IMR-90 (cell line): ENCODE results near the gene SCN8A. TPM values are rescaled to one million over a fixed set of nuclear protein-coding genes. Genes with fewer than 3 reads are reported as not detected.

Source experiments
- ATAC-seq: fragments of 200-7000 bp; cut with Tn5 transposase; 2 replicates; pipeline ENCODE4 v1.9.1; 2020; ENCODE audit warnings: low read depth, mild to moderate bottlenecking, moderate library complexity
- BruUV-seq: library from RNA; stranded (reverse); fragments of 400-500 nt; replicated peaks from 2 replicates; lab custom pipeline; 2021; lab: Mats Ljungman, UMichigan
- CTCF ChIA-PET: fragments of 300-600 bp; formaldehyde crosslinking; extraction: SDS; loops from one replicate; lab custom pipeline; 2021; ENCODE audit warnings: antibody characterized with exemption; lab: Yijun Ruan, JAX
- POLR2A ChIA-PET: fragments of 300-600 bp; sonication (Branson Sonifier 250); formaldehyde crosslinking; loops from one replicate; lab custom pipeline; 2022; ENCODE audit warnings: antibody characterized with exemption; ENCODE audit not compliant: unreplicated experiment; lab: Charles Lee
- DNase-seq: peaks from one replicate; pipeline ENCODE4 v3.0.0; 2013
- H2AFZ ChIP-seq: replicated peaks from 2 replicates; pipeline ENCODE3; 2013; ENCODE audit warnings: low read length, mild to moderate bottlenecking; ENCODE audit not compliant: poor library complexity
- H2AK5ac ChIP-seq: 2 replicates; pipeline ENCODE4 v1.6.1; 2013; ENCODE audit warnings: low read depth, low read length, inconsistent platforms
- H2AK9ac ChIP-seq: replicated peaks from 2 replicates; pipeline ENCODE3; 2013; ENCODE audit warnings: mild to moderate bottlenecking, low read depth, low read length, moderate library complexity; ENCODE audit not compliant: poor library complexity
- H2BK120ac ChIP-seq: 2 replicates; pipeline ENCODE4 v1.6.1; 2013; ENCODE audit warnings: low read depth, low read length, inconsistent platforms
- H2BK15ac ChIP-seq: 3 replicates; pipeline ENCODE4 v1.6.1; 2013; ENCODE audit warnings: low read depth, low read length, inconsistent platforms
- H2BK20ac ChIP-seq: 2 replicates; pipeline ENCODE4 v1.6.1; 2013; ENCODE audit warnings: low read depth, mild to moderate bottlenecking, inconsistent platforms, low read length, moderate library complexity
- H2BK5ac ChIP-seq: 2 replicates; pipeline ENCODE4 v1.6.1; 2013; ENCODE audit warnings: mild to moderate bottlenecking, low read depth, low read length, inconsistent platforms; ENCODE audit not compliant: poor library complexity, severe bottlenecking
- H3K14ac ChIP-seq: replicated peaks from 2 replicates; pipeline ENCODE4 v1.6.1; 2013; ENCODE audit warnings: low read depth, low read length, inconsistent platforms
- H3K18ac ChIP-seq: 2 replicates; pipeline ENCODE4 v1.6.1; 2013; ENCODE audit warnings: low read depth, low read length, control low read depth
- H3K23ac ChIP-seq: 2 replicates; pipeline ENCODE4 v1.6.1; 2013; ENCODE audit warnings: low read depth, low read length, inconsistent platforms
- H3K27ac ChIP-seq: 2 replicates; pipeline ENCODE4 v1.5.1; 2013; ENCODE audit warnings: mild to moderate bottlenecking, control low read depth, low read length; ENCODE audit not compliant: insufficient read depth
- H3K27me3 ChIP-seq: 2 replicates; pipeline ENCODE4 v1.6.1; 2013; ENCODE audit warnings: low read length; ENCODE audit not compliant: control insufficient read depth, insufficient read depth
- H3K36me3 ChIP-seq: 2 replicates; pipeline ENCODE4 v1.6.1; 2013; ENCODE audit warnings: low read length, mixed read lengths; ENCODE audit not compliant: control insufficient read depth, insufficient read depth
- H3K4ac ChIP-seq: 2 replicates; pipeline ENCODE4 v1.6.1; 2013; ENCODE audit warnings: low read depth, low read length, inconsistent platforms
- H3K4me1 ChIP-seq: 2 replicates; pipeline ENCODE4 v1.6.1; 2013; ENCODE audit warnings: low read length, mixed read lengths; ENCODE audit not compliant: control insufficient read depth, insufficient read depth
- H3K4me2 ChIP-seq: 2 replicates; pipeline ENCODE4 v1.6.1; 2013; ENCODE audit warnings: low read depth, mild to moderate bottlenecking, control low read depth, low read length, moderate library complexity
- H3K4me3 ChIP-seq: 2 replicates; pipeline ENCODE4 v1.5.1; 2013; ENCODE audit warnings: low read depth, mild to moderate bottlenecking, control low read depth, low read length, moderate library complexity; ENCODE audit not compliant: insufficient read depth
- H3K56ac ChIP-seq: 2 replicates; pipeline ENCODE4 v1.6.1; 2013; ENCODE audit warnings: low read length, inconsistent platforms; ENCODE audit not compliant: insufficient read depth; ENCODE audit errors: extremely low read depth
- H3K79me1 ChIP-seq, 2 experiments: 2 replicates each; pipeline ENCODE4 v1.6.1; 2013; ENCODE audit warnings: low read length in 2 of 2, inconsistent platforms in 1 of 2, low read depth in 1 of 2
- H3K9ac ChIP-seq: 2 replicates; pipeline ENCODE4 v1.6.1; 2013; ENCODE audit warnings: low read depth, low read length, control low read depth
- H3K9me1 ChIP-seq: 2 replicates; pipeline ENCODE4 v1.6.1; 2013; ENCODE audit warnings: low read length, inconsistent platforms; ENCODE audit not compliant: insufficient read depth
- H3K9me3 ChIP-seq: 2 replicates; pipeline ENCODE4 v1.6.1; 2013; ENCODE audit warnings: low read length; ENCODE audit not compliant: control insufficient read depth, insufficient read depth
- H4K20me1 ChIP-seq: 2 replicates; pipeline ENCODE4 v1.6.1; 2013; ENCODE audit warnings: low read length, inconsistent platforms; ENCODE audit not compliant: insufficient read depth
- H4K5ac ChIP-seq: 2 replicates; pipeline ENCODE4 v1.6.1; 2013; ENCODE audit warnings: mild to moderate bottlenecking, low read depth, low read length, control low read depth
- H4K8ac ChIP-seq, 2 experiments: 2 replicates each; pipeline ENCODE4 v1.6.1; 2013; ENCODE audit warnings: low read depth in 2 of 2, low read length in 2 of 2, control low read depth in 1 of 2, inconsistent platforms in 1 of 2
- H4K91ac ChIP-seq: 2 replicates; pipeline ENCODE4 v1.6.1; 2013; ENCODE audit warnings: low read depth, low read length, inconsistent platforms; ENCODE audit not compliant: insufficient read depth
- MAFK ChIP-seq: IDR thresholded peaks from 2 replicates; pipeline ENCODE4 v1.6.1; 2012; ENCODE audit warnings: low read depth, low read length, improper control_type of control experiment
- MAZ ChIP-seq: IDR thresholded peaks from 2 replicates; pipeline ENCODE4 v1.6.1; 2012; ENCODE audit warnings: low read depth, mild to moderate bottlenecking, low read length, improper control_type of control experiment, moderate library complexity, borderline replicate concordance
- MXI1 ChIP-seq: IDR thresholded peaks from 2 replicates; pipeline ENCODE4 v1.6.1; 2012; ENCODE audit warnings: low read depth, mild to moderate bottlenecking, low read length, moderate library complexity, borderline replicate concordance
- POLR2A ChIP-seq: IDR thresholded peaks from 2 replicates; pipeline ENCODE4 v1.6.1; 2012; ENCODE audit warnings: mild to moderate bottlenecking, low read depth, low read length
- RAD21 ChIP-seq: IDR thresholded peaks from 2 replicates; pipeline ENCODE4 v1.6.1; 2012; ENCODE audit warnings: low read length, improper control_type of control experiment
- RCOR1 ChIP-seq: IDR thresholded peaks from 2 replicates; pipeline ENCODE4 v1.6.1; 2012; ENCODE audit warnings: mild to moderate bottlenecking, low read length, improper control_type of control experiment; ENCODE audit not compliant: insufficient replicate concordance
- RFX5 ChIP-seq: IDR thresholded peaks from 2 replicates; pipeline ENCODE4 v1.8.0; 2012; ENCODE audit warnings: low read depth, mild to moderate bottlenecking, low read length, moderate library complexity
- SMC3 ChIP-seq: fragments of 150-350 bp; IDR thresholded peaks from 2 replicates; pipeline ENCODE4 v1.6.1; 2016; ENCODE audit warnings: low read depth, mild to moderate bottlenecking, antibody characterized with exemption, low read length, moderate library complexity
- WGBS, 2 experiments: methylation state at CpG; one replicate each; pipeline versions ENCODE4 v1.1.5 to v1.1.7; 2013; ENCODE audit warnings: missing lambda C conversion rate in 2 of 2; ENCODE audit not compliant: insufficient read length in 1 of 2; ENCODE audit errors: extremely low coverage in 2 of 2; 5-methylcytosine and 5-hydroxymethylcytosine counted together
- dilution Hi-C: fragments of 300-500 bp; cut with HindIII; formaldehyde crosslinking; loops from one replicate; pipeline ENCODE4 v1.14.3; 2018; ENCODE audit warnings: low sequenced_read_pairs; ENCODE audit not compliant: unreplicated experiment
- in situ Hi-C: fragments of 300-500 bp; cut with MboI; formaldehyde crosslinking; loops from 3 replicates; pipeline ENCODE4 v1.14.3; 2019; ENCODE audit warnings: low sequenced_read_pairs, inconsistent platforms, mixed read lengths
- intact Hi-C: fragments of 100-400 bp; cut with micrococcal nuclease; formaldehyde crosslinking; loops from 2 replicates; pipeline ENCODE4 v1.10.0; 2022
- polyA plus RNA-seq, 3 experiments: library from polyadenylated mRNA; depleted of rRNA; stranded (reverse); fragments of >200 nt; gene quantifications; 2 replicates each; pipeline ENCODE4 v1.2.3, GENCODE V29; 2012; ENCODE audit warnings: low replicate concordance in 1 of 3
- total RNA-seq: library from RNA; depleted of rRNA; stranded (reverse); fragments of >200 nt; gene quantifications from 2 replicates; pipeline ENCODE4 v1.2.3, GENCODE V29; 2012

Gene SCN8A
- total and polyA plus RNA-seq, 2 of the 4 experiments (the other 2 are of a cell fraction), result 6.9 to 19.7 TPM

- H4K8ac ChIP-seq, result no peak overlapping the region
- no peak overlapping the region for H2BK120ac ChIP-seq
- H3K4me2 ChIP-seq, result no peak overlapping the region
- no peak overlapping the region for H4K91ac ChIP-seq
- no peaks in the 10 kb centered on the region for H3K27me3 ChIP-seq
- CTCF ChIA-PET, result no interaction called here
- peaks cover 4 to 37% of the 10 kb centered on the region in 2 experiments; a peak in 3 of 4 replicates for H3K79me1 ChIP-seq
- H2BK20ac ChIP-seq, result no peak overlapping the region
- no peak overlapping the region for H2BK15ac ChIP-seq
- ATAC-seq (no peak), DNase-seq (no peak)
- no peak overlapping the region for H3K9ac ChIP-seq
- H4K5ac ChIP-seq, result no peak overlapping the region
- POLR2A ChIA-PET, result no interaction called here
- no peak overlapping the region for H3K4me3 ChIP-seq
- in situ Hi-C loops, result no loop called here
- peaks cover 6% of the 10 kb centered on the region; the same call in 1 of the 2 replicates for H3K9me1 ChIP-seq
- H2BK5ac ChIP-seq, result no peak overlapping the region
- no peak overlapping the region for H3K14ac ChIP-seq
- intact Hi-C loops, result no loop called here
- H2AK9ac ChIP-seq, result no peak overlapping the region
- no CpG with 5 or more reads among the region's 2 CpGs for WGBS, 2 experiments
- peaks cover 7% of the 10 kb centered on the region; the same call in 1 of the 2 replicates for H4K20me1 ChIP-seq
- H3K9me3 ChIP-seq, result no peaks in the 10 kb centered on the region
- no peaks in the 10 kb centered on the region for H3K36me3 ChIP-seq
- BruUV-seq, result no TSS peak
- H3K23ac ChIP-seq, result no peak overlapping the region
- TF ChIP-seq RFX5 (no peak), POLR2A (no peak), MAZ (no peak), SMC3 (no peak), RCOR1 (no peak), RAD21 (no peak), MAFK (no peak), MXI1 (no peak)
- no peak overlapping the region for H3K56ac ChIP-seq
- no peaks in the 10 kb centered on the region for H3K4me1 ChIP-seq
- no peak overlapping the region for H3K18ac ChIP-seq
- no peak overlapping the region for H3K27ac ChIP-seq
- H3K4ac ChIP-seq, result no peak overlapping the region
- H2AFZ ChIP-seq, result no peak overlapping the region
- dilution Hi-C loops, result no loop called here
- no peak overlapping the region for H2AK5ac ChIP-seq
Measured at GRCh38 chr12:51645961-51646360, 54.9 kb downstream of the SCN8A start.
